Caki2 (cell line): ENCODE results near the gene C2CD4D. TPM values are rescaled to one million over a fixed set of nuclear protein-coding genes. Genes with fewer than 3 reads are reported as not detected.

Source experiments
- DNase-seq: peaks from one replicate; pipeline ENCODE4 v3.0.0-alpha.2; 2015; ENCODE audit warnings: low read depth
- in situ Hi-C: cut with HindIII; loops from 2 replicates; pipeline ENCODE4 v1.10.0; 2016; ENCODE audit warnings: low sequenced_read_pairs, low pct_unique_long_range_greater_than_20kb, mixed read lengths
- total RNA-seq: library from RNA; depleted of rRNA; stranded (reverse); fragments of >200 nt; shearing (Covaris generic); gene quantifications from 2 replicates; pipeline ENCODE4 v1.2.3, GENCODE V29; 2014; ENCODE audit warnings: low replicate concordance

C2CD4D gene
- total RNA-seq, 1 experiment from 2014 or later = not detected

- in situ Hi-C loops = no loop called here
- DNase-seq = no peak
These were observed 18.7 kb downstream of the C2CD4D start for GRCh38 chr1:151820940-151821339.

GRCh38 chr1:151819976-151820623 lies 19.5 kb downstream of the C2CD4D start:
- in situ Hi-C loops = no loop called here
- no peak for DNase-seq

- no peak for DNase-seq
- in situ Hi-C loops = no loop called here
These were observed 20.3 kb downstream of the C2CD4D start for GRCh38 chr1:151819227-151819835.

- in situ Hi-C loops = no loop called here
- DNase-seq = no peak
These were observed 22.3 kb downstream of the C2CD4D start for GRCh38 chr1:151817353-151817730.

GRCh38 chr1:151816548-151817352 lies 22.9 kb downstream of the C2CD4D start:
- DNase-seq = no peak
- in situ Hi-C loops = no loop called here

GRCh38 chr1:151815716-151816327 lies 23.8 kb downstream of the C2CD4D start:
- in situ Hi-C loops = no loop called here

GRCh38 chr1:151814971-151815545 lies 24.6 kb downstream of the C2CD4D start:
- DNase-seq = no peak
- in situ Hi-C loops = no loop called here

More at GRCh38 chr1:151815716-151816327, 23.8 kb downstream of the C2CD4D start:
- no peak for DNase-seq

- in situ Hi-C loops = no loop called here
- DNase-seq = no peak
These were observed 25.2 kb downstream of the C2CD4D start for GRCh38 chr1:151814426-151814825.

GRCh38 chr1:151813271-151813977 lies 26.2 kb downstream of the C2CD4D start:
- in situ Hi-C loops = no loop called here
- DNase-seq = no peak

- DNase-seq = no peak
- in situ Hi-C loops = no loop called here
These were observed 28.4 kb downstream of the C2CD4D start for GRCh38 chr1:151811181-151811580.

- DNase-seq = no peak
- in situ Hi-C loops = no loop called here
These were observed 29.5 kb downstream of the C2CD4D start for GRCh38 chr1:151809985-151810556.

GRCh38 chr1:151809290-151809984 lies 30.2 kb downstream of the C2CD4D start:
- in situ Hi-C loops = no loop called here
- no peak for DNase-seq

GRCh38 chr1:151807766-151808165 lies 31.9 kb downstream of the C2CD4D start:
- no peak for DNase-seq
- in situ Hi-C loops = no loop called here

- in situ Hi-C loops = no loop called here
- DNase-seq = no peak
These were observed 32.5 kb downstream of the C2CD4D start for GRCh38 chr1:151807131-151807530.

- no peak for DNase-seq
- in situ Hi-C loops = no loop called here
These were observed 33.5 kb downstream of the C2CD4D start for GRCh38 chr1:151806170-151806569.

- no peak for DNase-seq
These were observed 34.4 kb downstream of the C2CD4D start, which contains the start of gene LINGO4 for GRCh38 chr1:151805066-151805820. Gene LINGO4 (minus strand): TSS chr1:151805419. CDS start chr1:151802704, 2,715 bp downstream.

More at GRCh38 chr1:151805066-151805820, 34.4 kb downstream of the C2CD4D start, which contains the start of gene LINGO4:
- in situ Hi-C loops = no loop called here
